ENCODE measurements around the gene TPSG1. TPM values are rescaled to one million over a fixed set of nuclear protein-coding genes. Genes with fewer than 3 reads are reported as not detected.

The TPSG1 gene
- total and polyA plus RNA-seq, 2 of the 13 experiments (the other 11 are each of a cell fraction or from before 2014, with no cell fraction given): not detected

DNA sequence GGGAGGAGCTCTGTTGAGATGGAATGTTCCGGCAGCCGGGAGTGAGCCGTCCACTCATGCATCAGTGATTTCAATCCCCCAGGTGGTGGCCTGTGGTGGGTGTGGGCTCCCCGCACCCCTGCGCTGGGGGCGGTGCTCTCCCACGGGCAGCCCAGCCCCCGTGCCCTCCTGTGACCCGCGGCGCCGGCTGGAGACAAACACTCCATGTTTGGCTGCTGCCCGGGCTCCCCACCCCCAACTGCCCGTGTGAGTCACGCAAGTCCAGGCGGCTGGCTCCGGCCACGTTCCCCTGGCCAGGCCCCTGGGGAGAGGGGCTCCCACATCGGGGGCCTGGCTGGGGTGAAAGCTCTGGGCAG is 42.8 kb downstream of the TPSG1 start:
- peak overlapping the region in 1 of 3 experiments; percentile 43; a peak in 1 of 6 replicates for H3K4me3 ChIP-seq (replicated peaks in 1 of 3; ENCODE audit: insufficient read depth in 1 of 3, low read depth in 2 of 3, low read length in 3 of 3)
- H3K9ac ChIP-seq (ENCODE audit: insufficient read depth, low read depth, low read length): no peak overlapping the region
- H2AFZ ChIP-seq (ENCODE audit: low read length): no peak overlapping the region
- no peak overlapping the region for H3K27ac ChIP-seq (ENCODE audit: extremely low read length, insufficient read depth, low read length)
- ChIA-PET CTCF (ENCODE audit: low intra/inter-chr PET ratio, low total read pairs) (interaction anchor here (0.6 kb wide), 1 partner anchor 76 kb away, joined by 3 read pairs; no protein-coding TSS in a partner anchor), POLR2A (interaction anchor here (0.6 kb wide), 1 partner anchor 496 kb away, joined by 3 read pairs; the partner anchor contains the start of gene JPT2)
- BruUV-seq (replicated peaks): no TSS peak
- peak; percentile 33 for ATAC-seq
- peak; percentile 62 for DNase-seq (ENCODE audit: low spot score)
- no peaks in the 10 kb centered on the region for H3K9me3 ChIP-seq (ENCODE audit: low read length)
- H3K36me3 ChIP-seq (replicated peaks in 1 of 2; ENCODE audit: control insufficient read depth in 1 of 2, insufficient read depth in 2 of 2, low read length in 2 of 2): no peaks in the 10 kb centered on the region
- H3K4me2 ChIP-seq (ENCODE audit: low read depth, low read length): peak overlapping the region; percentile 45; the same call in 1 of the 2 replicates
- H3K79me2 ChIP-seq (ENCODE audit: insufficient read depth, low read length): no peaks in the 10 kb centered on the region
- intact Hi-C loops (cut with micrococcal nuclease; ENCODE audit: unreplicated experiment) (no loop called here), in situ Hi-C loops (cut with HindIII; ENCODE audit: extremely low pct_ligation_motif_present, low pct_unique_long_range_greater_than_20kb) (no loop called here)
- peaks cover 27% of the 10 kb centered on the region for H3K4me1 ChIP-seq (ENCODE audit: insufficient read depth, low read length)
- no peak for FAIRE-seq
- no peaks in the 10 kb centered on the region for H4K20me1 ChIP-seq (ENCODE audit: insufficient read depth, low read length)
- peaks cover 0 to 34% of the 10 kb centered on the region in 2 experiments; a peak in 4 of 5 replicates for H3K27me3 ChIP-seq (ENCODE audit: control insufficient read depth in 1 of 2, insufficient read depth in 2 of 2, low read length in 2 of 2)
- WGBS (ENCODE audit: low lambda C conversion rate): 0% methylated on average over 1 of the region's 19 CpGs
- TF ChIP-seq, protein P1, sequence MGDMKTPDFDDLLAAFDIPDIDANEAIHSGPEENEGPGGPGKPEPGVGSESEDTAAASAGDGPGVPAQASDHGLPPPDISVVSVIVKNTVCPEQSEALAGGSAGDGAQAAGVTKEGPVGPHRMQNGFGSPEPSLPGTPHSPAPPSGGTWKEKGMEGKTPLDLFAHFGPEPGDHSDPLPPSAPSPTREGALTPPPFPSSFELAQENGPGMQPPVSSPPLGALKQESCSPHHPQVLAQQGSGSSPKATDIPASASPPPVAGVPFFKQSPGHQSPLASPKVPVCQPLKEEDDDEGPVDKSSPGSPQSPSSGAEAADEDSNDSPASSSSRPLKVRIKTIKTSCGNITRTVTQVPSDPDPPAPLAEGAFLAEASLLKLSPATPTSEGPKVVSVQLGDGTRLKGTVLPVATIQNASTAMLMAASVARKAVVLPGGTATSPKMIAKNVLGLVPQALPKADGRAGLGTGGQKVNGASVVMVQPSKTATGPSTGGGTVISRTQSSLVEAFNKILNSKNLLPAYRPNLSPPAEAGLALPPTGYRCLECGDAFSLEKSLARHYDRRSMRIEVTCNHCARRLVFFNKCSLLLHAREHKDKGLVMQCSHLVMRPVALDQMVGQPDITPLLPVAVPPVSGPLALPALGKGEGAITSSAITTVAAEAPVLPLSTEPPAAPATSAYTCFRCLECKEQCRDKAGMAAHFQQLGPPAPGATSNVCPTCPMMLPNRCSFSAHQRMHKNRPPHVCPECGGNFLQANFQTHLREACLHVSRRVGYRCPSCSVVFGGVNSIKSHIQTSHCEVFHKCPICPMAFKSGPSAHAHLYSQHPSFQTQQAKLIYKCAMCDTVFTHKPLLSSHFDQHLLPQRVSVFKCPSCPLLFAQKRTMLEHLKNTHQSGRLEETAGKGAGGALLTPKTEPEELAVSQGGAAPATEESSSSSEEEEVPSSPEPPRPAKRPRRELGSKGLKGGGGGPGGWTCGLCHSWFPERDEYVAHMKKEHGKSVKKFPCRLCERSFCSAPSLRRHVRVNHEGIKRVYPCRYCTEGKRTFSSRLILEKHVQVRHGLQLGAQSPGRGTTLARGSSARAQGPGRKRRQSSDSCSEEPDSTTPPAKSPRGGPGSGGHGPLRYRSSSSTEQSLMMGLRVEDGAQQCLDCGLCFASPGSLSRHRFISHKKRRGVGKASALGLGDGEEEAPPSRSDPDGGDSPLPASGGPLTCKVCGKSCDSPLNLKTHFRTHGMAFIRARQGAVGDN (CRISPR knock-in tag; IDR thresholded peaks at IDR 0.05): peak; percentile 43
- TF ChIP-seq, protein P2, sequence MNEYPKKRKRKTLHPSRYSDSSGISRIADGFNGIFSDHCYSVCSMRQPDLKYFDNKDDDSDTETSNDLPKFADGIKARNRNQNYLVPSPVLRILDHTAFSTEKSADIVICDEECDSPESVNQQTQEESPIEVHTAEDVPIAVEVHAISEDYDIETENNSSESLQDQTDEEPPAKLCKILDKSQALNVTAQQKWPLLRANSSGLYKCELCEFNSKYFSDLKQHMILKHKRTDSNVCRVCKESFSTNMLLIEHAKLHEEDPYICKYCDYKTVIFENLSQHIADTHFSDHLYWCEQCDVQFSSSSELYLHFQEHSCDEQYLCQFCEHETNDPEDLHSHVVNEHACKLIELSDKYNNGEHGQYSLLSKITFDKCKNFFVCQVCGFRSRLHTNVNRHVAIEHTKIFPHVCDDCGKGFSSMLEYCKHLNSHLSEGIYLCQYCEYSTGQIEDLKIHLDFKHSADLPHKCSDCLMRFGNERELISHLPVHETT (CRISPR knock-in tag; conservative IDR thresholded peaks at IDR 0.05): no peak
- TF ChIP-seq, protein P3, sequence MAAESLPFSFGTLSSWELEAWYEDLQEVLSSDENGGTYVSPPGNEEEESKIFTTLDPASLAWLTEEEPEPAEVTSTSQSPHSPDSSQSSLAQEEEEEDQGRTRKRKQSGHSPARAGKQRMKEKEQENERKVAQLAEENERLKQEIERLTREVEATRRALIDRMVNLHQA (CRISPR knock-in tag; IDR thresholded peaks at IDR 0.05): no peak
- TF ChIP-seq SAP130 (CRISPR knock-in tag; IDR thresholded peaks at IDR 0.05; ENCODE audit: low read depth) (peak; percentile 38; the same call in 1 of the 2 replicates), PRMT3 (CRISPR knock-in tag; IDR thresholded peaks at IDR 0.05; ENCODE audit: borderline replicate concordance, low read depth) (no peak), JUN (CRISPR knock-in tag; IDR thresholded peaks at IDR 0.05) (no peak), ZNF205 (CRISPR knock-in tag; IDR thresholded peaks at IDR 0.05) (no peak), FOXK1 (CRISPR knock-in tag; IDR thresholded peaks at IDR 0.05; ENCODE audit: borderline replicate concordance, low read depth) (peak; percentile 18; the same call in 1 of the 2 replicates), CBX2 (IDR thresholded peaks at IDR 0.05; ENCODE audit: low read depth, low read length) (no peak), CBX2 (CRISPR knock-in tag; IDR thresholded peaks at IDR 0.05; ENCODE audit: low read depth) (no peak)
- TF ChIP-seq, protein P4, sequence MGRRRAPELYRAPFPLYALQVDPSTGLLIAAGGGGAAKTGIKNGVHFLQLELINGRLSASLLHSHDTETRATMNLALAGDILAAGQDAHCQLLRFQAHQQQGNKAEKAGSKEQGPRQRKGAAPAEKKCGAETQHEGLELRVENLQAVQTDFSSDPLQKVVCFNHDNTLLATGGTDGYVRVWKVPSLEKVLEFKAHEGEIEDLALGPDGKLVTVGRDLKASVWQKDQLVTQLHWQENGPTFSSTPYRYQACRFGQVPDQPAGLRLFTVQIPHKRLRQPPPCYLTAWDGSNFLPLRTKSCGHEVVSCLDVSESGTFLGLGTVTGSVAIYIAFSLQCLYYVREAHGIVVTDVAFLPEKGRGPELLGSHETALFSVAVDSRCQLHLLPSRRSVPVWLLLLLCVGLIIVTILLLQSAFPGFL (CRISPR knock-in tag; IDR thresholded peaks at IDR 0.05): no peak
- TF ChIP-seq, protein P5, sequence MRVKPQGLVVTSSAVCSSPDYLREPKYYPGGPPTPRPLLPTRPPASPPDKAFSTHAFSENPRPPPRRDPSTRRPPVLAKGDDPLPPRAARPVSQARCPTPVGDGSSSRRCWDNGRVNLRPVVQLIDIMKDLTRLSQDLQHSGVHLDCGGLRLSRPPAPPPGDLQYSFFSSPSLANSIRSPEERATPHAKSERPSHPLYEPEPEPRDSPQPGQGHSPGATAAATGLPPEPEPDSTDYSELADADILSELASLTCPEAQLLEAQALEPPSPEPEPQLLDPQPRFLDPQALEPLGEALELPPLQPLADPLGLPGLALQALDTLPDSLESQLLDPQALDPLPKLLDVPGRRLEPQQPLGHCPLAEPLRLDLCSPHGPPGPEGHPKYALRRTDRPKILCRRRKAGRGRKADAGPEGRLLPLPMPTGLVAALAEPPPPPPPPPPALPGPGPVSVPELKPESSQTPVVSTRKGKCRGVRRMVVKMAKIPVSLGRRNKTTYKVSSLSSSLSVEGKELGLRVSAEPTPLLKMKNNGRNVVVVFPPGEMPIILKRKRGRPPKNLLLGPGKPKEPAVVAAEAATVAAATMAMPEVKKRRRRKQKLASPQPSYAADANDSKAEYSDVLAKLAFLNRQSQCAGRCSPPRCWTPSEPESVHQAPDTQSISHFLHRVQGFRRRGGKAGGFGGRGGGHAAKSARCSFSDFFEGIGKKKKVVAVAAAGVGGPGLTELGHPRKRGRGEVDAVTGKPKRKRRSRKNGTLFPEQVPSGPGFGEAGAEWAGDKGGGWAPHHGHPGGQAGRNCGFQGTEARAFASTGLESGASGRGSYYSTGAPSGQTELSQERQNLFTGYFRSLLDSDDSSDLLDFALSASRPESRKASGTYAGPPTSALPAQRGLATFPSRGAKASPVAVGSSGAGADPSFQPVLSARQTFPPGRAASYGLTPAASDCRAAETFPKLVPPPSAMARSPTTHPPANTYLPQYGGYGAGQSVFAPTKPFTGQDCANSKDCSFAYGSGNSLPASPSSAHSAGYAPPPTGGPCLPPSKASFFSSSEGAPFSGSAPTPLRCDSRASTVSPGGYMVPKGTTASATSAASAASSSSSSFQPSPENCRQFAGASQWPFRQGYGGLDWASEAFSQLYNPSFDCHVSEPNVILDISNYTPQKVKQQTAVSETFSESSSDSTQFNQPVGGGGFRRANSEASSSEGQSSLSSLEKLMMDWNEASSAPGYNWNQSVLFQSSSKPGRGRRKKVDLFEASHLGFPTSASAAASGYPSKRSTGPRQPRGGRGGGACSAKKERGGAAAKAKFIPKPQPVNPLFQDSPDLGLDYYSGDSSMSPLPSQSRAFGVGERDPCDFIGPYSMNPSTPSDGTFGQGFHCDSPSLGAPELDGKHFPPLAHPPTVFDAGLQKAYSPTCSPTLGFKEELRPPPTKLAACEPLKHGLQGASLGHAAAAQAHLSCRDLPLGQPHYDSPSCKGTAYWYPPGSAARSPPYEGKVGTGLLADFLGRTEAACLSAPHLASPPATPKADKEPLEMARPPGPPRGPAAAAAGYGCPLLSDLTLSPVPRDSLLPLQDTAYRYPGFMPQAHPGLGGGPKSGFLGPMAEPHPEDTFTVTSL (CRISPR knock-in tag; IDR thresholded peaks at IDR 0.05; ENCODE audit: borderline replicate concordance): no peak

Measured in HepG2 (cell line).